Lower leg skin (tissue), 3 donors: ENCODE data around the gene PLN.

Experiments
- CTCF ChIP-seq, 3 donors: fragments of 450-650 bp; IDR thresholded peaks; one replicate each; pipeline ENCODE4 v1.5.1; 2016; ENCODE audit warnings: antibody characterized with exemption in 3 of 3, mild to moderate bottlenecking in 3 of 3, moderate library complexity in 2 of 3
- POLR2A ChIP-seq, 2 donors: fragments of 450-650 bp; IDR thresholded peaks; one replicate each; pipeline ENCODE4 v1.6.1; 2016 to 2017; ENCODE audit warnings: antibody characterized with exemption in 2 of 2, mild to moderate bottlenecking in 1 of 2, moderate library complexity in 1 of 2

GRCh38 chr6:118586746-118587485, 38.8 kb downstream of the PLN start:
- no peak for TF ChIP-seq CTCF (IDR thresholded peaks at IDR 0.05)
- TF ChIP-seq POLR2A (IDR thresholded peaks at IDR 0.05): no peak
